HFFc6 (cell line): ENCODE results near the gene SKI. TPM values are rescaled to one million over a fixed set of nuclear protein-coding genes. Genes with fewer than 3 reads are reported as not detected.

Experiments
- DNase-seq: peaks from one replicate; pipeline ENCODE4 v3.0.0-alpha.2; 2018
- H3K27ac Mint-ChIP-seq: 2 replicates; pipeline ENCODE4 v1.8.0; 2020; ENCODE audit warnings: mild to moderate bottlenecking, mixed read lengths
- H3K27me3 Mint-ChIP-seq: 2 replicates; pipeline ENCODE4 v1.8.0; 2021; ENCODE audit warnings: mild to moderate bottlenecking, moderate library complexity, mixed read lengths; ENCODE audit not compliant: insufficient read depth
- H3K36me3 Mint-ChIP-seq: 2 replicates; pipeline ENCODE4 v1.8.0; 2021; ENCODE audit warnings: low read depth, mixed read lengths
- H3K4me1 Mint-ChIP-seq: 2 replicates; pipeline ENCODE4 v1.8.0; 2020; ENCODE audit warnings: low read depth, mixed read lengths
- H3K4me3 Mint-ChIP-seq: 2 replicates; pipeline ENCODE4 v1.8.0; 2020; ENCODE audit warnings: mild to moderate bottlenecking, moderate library complexity, mixed read lengths
- H3K9me3 Mint-ChIP-seq: 2 replicates; pipeline ENCODE4 v1.8.0; 2020; ENCODE audit warnings: mild to moderate bottlenecking, mixed read lengths
- total RNA-seq, 6 experiments: library from RNA; stranded (reverse); fragmentation: NEBNext Ultra II Directional; extraction: Animal tissue kit (Norgen Biotek cat#: 25700); gene quantifications; 2 replicates in 1 of 6; 3 replicates in 5 of 6; pipeline ENCODE4 v1.2.3, GENCODE V29; 2021
- TF ChIP-seq, protein P1 (sequence below): fragments of 200-600 bp; sonication (generic); IDR thresholded peaks from 2 replicates; pipeline ENCODE4 v1.5.0; 2021; ENCODE audit warnings: antibody characterized with exemption, mild to moderate bottlenecking

The SKI gene
- total RNA-seq, 6 experiments from 2014 or later = 63.7 to 76.6 (median 66.1) TPM

- TF ChIP-seq, protein P1, sequence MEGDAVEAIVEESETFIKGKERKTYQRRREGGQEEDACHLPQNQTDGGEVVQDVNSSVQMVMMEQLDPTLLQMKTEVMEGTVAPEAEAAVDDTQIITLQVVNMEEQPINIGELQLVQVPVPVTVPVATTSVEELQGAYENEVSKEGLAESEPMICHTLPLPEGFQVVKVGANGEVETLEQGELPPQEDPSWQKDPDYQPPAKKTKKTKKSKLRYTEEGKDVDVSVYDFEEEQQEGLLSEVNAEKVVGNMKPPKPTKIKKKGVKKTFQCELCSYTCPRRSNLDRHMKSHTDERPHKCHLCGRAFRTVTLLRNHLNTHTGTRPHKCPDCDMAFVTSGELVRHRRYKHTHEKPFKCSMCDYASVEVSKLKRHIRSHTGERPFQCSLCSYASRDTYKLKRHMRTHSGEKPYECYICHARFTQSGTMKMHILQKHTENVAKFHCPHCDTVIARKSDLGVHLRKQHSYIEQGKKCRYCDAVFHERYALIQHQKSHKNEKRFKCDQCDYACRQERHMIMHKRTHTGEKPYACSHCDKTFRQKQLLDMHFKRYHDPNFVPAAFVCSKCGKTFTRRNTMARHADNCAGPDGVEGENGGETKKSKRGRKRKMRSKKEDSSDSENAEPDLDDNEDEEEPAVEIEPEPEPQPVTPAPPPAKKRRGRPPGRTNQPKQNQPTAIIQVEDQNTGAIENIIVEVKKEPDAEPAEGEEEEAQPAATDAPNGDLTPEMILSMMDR = no peak
- no peak for DNase-seq
- no peaks in the 10 kb centered on the region for H3K9me3 Mint-ChIP-seq
- H3K4me3 Mint-ChIP-seq = no peak overlapping the region
- no peaks in the 10 kb centered on the region for H3K4me1 Mint-ChIP-seq
- H3K27me3 Mint-ChIP-seq = peaks cover 6% of the 10 kb centered on the region
- H3K27ac Mint-ChIP-seq = peak overlapping the region; percentile 40
- H3K36me3 Mint-ChIP-seq = peaks cover 13% of the 10 kb centered on the region; the same call in 1 of the 2 replicates
These were observed 82.4 kb downstream of the SKI start for GRCh38 chr1:2310332-2311183.

DNA sequence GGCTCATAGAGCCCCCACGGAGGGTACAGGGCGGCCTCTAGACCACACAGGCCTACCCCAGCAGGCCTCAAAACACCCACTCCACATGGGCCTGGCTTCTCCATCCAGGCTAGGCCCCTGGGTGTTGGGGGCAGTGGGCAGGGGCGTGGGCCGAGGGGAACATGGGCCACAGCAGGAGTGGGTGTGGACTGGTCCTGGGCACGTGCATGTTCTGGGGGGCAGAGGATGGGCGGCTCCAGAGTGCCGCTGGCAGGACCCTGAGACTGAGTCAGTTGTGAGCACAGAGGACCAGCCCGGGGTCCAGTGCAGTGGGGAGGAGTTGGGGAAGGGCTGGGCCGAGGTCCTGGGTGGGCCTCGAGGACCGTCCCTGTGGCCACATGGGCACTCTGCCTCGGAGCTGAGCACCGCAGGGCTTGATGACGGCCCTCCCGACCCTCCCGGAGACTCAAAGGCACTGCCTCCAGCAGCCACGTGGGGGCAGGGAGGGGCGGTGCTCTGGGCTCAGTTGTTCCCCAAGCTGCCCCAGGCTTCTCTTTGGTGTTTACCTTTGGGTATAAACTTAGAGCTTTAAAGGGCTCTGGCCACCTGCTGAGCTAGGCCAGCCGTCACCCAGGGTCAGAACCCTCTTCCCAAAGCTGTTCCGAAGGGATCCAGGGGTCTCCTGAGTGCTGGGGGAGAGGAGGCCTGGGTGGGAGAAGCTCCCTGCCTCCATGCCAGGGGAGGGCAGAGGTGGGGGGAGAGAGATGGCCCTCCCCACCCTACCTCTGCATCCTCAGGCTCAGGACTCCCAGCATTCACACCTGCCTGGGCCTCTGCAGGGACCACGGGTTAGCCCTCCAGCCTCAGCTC is 83.3 kb downstream of the SKI start:
- H3K36me3 Mint-ChIP-seq = peaks cover 13% of the 10 kb centered on the region; the same call in 1 of the 2 replicates
- no peak overlapping the region for H3K4me3 Mint-ChIP-seq
- peak overlapping the region; percentile 33; the same call in 1 of the 2 replicates for H3K27ac Mint-ChIP-seq
- H3K9me3 Mint-ChIP-seq = no peaks in the 10 kb centered on the region
- peaks cover 6% of the 10 kb centered on the region for H3K27me3 Mint-ChIP-seq
- H3K4me1 Mint-ChIP-seq = no peaks in the 10 kb centered on the region
- DNase-seq = peak; percentile 40
- TF ChIP-seq, protein P1 = peak; percentile 72

GRCh38 chr1:2312160-2312514 is 84.0 kb downstream of the SKI start:
- H3K9me3 Mint-ChIP-seq = no peaks in the 10 kb centered on the region
- H3K4me3 Mint-ChIP-seq = no peak overlapping the region
- H3K4me1 Mint-ChIP-seq = no peaks in the 10 kb centered on the region
- H3K27me3 Mint-ChIP-seq = peaks cover 3% of the 10 kb centered on the region
- peaks cover 13% of the 10 kb centered on the region; the same call in 1 of the 2 replicates for H3K36me3 Mint-ChIP-seq
- TF ChIP-seq, protein P1 = no peak
- no peak for DNase-seq
- peak overlapping the region; percentile 31; the same call in 1 of the 2 replicates for H3K27ac Mint-ChIP-seq

DNA sequence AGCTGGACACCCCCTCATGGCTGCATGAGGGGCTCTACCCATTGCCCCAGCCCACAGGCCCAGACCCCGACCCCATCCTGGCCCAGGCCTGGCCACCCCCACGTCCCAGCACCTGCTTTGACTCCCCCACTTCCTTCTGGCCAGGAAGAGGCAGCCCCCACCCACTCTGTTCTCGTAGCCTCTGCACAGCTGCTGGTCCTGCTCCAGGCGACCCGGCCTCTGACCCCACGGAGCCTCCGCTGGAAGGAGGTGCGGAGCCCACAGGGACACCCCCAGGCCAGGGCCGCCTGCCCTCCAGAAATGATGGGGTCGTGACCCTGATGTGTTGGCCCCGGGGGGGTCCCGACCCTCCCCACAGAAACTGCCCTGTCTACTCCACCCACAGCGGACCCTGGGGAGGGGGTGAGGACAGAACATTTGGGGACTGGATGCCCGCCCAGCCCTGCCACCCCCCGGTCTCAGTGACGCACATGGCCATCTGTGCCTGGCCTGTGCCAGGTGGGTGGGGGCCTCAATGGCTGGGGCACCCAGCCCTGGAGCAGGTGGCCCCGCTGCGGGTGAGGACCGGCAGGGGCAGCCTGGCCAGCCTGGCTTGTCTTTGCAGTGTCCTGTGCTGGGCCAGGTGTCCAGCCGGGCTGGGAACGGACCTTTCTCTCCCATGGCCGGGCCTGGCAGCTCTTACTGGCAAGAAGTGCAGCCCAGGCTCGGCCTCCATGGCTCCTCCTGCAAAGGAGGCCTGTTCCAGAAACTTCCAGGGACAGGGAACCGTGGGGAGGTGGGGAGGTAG is 84.6 kb downstream of the SKI start:
- Mint-ChIP-seq H3K27me3 (peaks cover 3% of the 10 kb centered on the region), H3K9me3 (no peaks in the 10 kb centered on the region), H3K4me3 (no peak overlapping the region), H3K36me3 (peaks cover 9% of the 10 kb centered on the region; the same call in 1 of the 2 replicates), H3K27ac (0 out of 2 replicates have a peak overlapping the region, but pooled peaks have one; percentile 31), H3K4me1 (no peaks in the 10 kb centered on the region)
- TF ChIP-seq, protein P1 = no peak
- no peak for DNase-seq

- no peak overlapping the region for H3K4me3 Mint-ChIP-seq
- no peaks in the 10 kb centered on the region for H3K9me3 Mint-ChIP-seq
- TF ChIP-seq, protein P1 = no peak
- peaks cover under 1% of the 10 kb centered on the region for H3K27me3 Mint-ChIP-seq
- no peaks in the 10 kb centered on the region for H3K36me3 Mint-ChIP-seq
- H3K4me1 Mint-ChIP-seq = no peaks in the 10 kb centered on the region
- DNase-seq = no peak
- peak overlapping the region; percentile 26; the same call in 1 of the 2 replicates for H3K27ac Mint-ChIP-seq
These were observed 85.6 kb downstream of the SKI start for GRCh38 chr1:2313651-2314261.
